Suprapubic skin (tissue), 4 donors: Measurements from ENCODE around the gene LY6G5C. TPM values are rescaled to one million over a fixed set of nuclear protein-coding genes. Genes with fewer than 3 reads are reported as not detected.
"Not testable (repeated sequence)": the region's sequence is repeated elsewhere in the genome, so short reads cannot be mapped to it uniquely, and the experiment has no call there.

Experiments
- DNase-seq, 2 donors: peaks; one replicate each; pipeline ENCODE4 v3.0.0-alpha.2; 2019; ENCODE audit warnings: low spot score in 2 of 2
- H3K27ac ChIP-seq: fragments of 200-600 bp; sonication (generic); one replicate; pipeline ENCODE4 v1.5.1; 2019
- H3K27me3 ChIP-seq: fragments of 200-600 bp; sonication (generic); one replicate; pipeline ENCODE4 v1.5.1; 2019
- H3K36me3 ChIP-seq: fragments of 200-600 bp; sonication (generic); one replicate; pipeline ENCODE4 v1.5.1; 2019
- H3K4me1 ChIP-seq: fragments of 200-600 bp; sonication (generic); one replicate; pipeline ENCODE4 v1.5.1; 2019
- H3K4me3 ChIP-seq: fragments of 200-600 bp; sonication (generic); one replicate; pipeline ENCODE4 v1.5.1; 2019; ENCODE audit warnings: mild to moderate bottlenecking
- H3K9me3 ChIP-seq: fragments of 200-600 bp; sonication (generic); one replicate; pipeline ENCODE4 v1.5.1; 2019
- EP300 ChIP-seq: sonication (generic); formaldehyde crosslinking; IDR thresholded peaks from one replicate; pipeline ENCODE4 v1.6.1; 2017; ENCODE audit warnings: antibody characterized with exemption
- POLR2A ChIP-seq, 2 donors: fragments of 450-650 bp; IDR thresholded peaks; one replicate each; pipeline ENCODE4 v1.6.1; 2017; ENCODE audit warnings: antibody characterized with exemption in 2 of 2, mild to moderate bottlenecking in 2 of 2, moderate library complexity in 2 of 2
- POLR2AphosphoS5 ChIP-seq, 3 donors: sonication (generic); formaldehyde crosslinking; IDR thresholded peaks; one replicate each; pipeline ENCODE4 v1.6.1; 2017; ENCODE audit warnings: antibody characterized with exemption in 3 of 3
- WGBS: methylation state at CpG from one replicate; pipeline ENCODE4 v1.1.5; 2018; 5-methylcytosine and 5-hydroxymethylcytosine counted together
- total RNA-seq, 4 donors: library from RNA; depleted of rRNA; stranded (reverse); fragments of >200 nt; gene quantifications; one replicate each; pipeline ENCODE4 v1.1.0, GENCODE V29; 2016
- TF ChIP-seq, protein P1 (sequence below), 2 donors: fragments of 200-600 bp in 1 of 2; fragments of 450-650 bp in 1 of 2; sonication (generic) in 1 of 2; IDR thresholded peaks; one replicate each; pipeline ENCODE4 v1.5.1; 2016 to 2019; ENCODE audit warnings: antibody characterized with exemption in 2 of 2, mild to moderate bottlenecking in 1 of 2, moderate library complexity in 1 of 2

The LY6G5C gene
- total RNA-seq, 4 donors from 2014 or later = 0.73 to 5.1 TPM; not detected in 2

- peak overlapping the region; percentile 9 for H3K27ac ChIP-seq
- no peak overlapping the region for H3K4me3 ChIP-seq
- TF ChIP-seq, protein P1, sequence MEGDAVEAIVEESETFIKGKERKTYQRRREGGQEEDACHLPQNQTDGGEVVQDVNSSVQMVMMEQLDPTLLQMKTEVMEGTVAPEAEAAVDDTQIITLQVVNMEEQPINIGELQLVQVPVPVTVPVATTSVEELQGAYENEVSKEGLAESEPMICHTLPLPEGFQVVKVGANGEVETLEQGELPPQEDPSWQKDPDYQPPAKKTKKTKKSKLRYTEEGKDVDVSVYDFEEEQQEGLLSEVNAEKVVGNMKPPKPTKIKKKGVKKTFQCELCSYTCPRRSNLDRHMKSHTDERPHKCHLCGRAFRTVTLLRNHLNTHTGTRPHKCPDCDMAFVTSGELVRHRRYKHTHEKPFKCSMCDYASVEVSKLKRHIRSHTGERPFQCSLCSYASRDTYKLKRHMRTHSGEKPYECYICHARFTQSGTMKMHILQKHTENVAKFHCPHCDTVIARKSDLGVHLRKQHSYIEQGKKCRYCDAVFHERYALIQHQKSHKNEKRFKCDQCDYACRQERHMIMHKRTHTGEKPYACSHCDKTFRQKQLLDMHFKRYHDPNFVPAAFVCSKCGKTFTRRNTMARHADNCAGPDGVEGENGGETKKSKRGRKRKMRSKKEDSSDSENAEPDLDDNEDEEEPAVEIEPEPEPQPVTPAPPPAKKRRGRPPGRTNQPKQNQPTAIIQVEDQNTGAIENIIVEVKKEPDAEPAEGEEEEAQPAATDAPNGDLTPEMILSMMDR (IDR thresholded peaks at IDR 0.05) = peak in 1 of 2 donors; percentile 44
- TF ChIP-seq POLR2A (IDR thresholded peaks at IDR 0.05) = no peak
- H3K27me3 ChIP-seq = no peaks in the 10 kb centered on the region
- no peak for DNase-seq
- no peaks in the 10 kb centered on the region for H3K9me3 ChIP-seq
- peaks cover 59% of the 10 kb centered on the region for H3K4me1 ChIP-seq
- WGBS = 66% methylated on average over 8 of the region's 8 CpGs
- H3K36me3 ChIP-seq = no peaks in the 10 kb centered on the region
These were observed 31.4 kb upstream of the LY6G5C start for GRCh38 chr6:31712296-31712695.

DNA sequence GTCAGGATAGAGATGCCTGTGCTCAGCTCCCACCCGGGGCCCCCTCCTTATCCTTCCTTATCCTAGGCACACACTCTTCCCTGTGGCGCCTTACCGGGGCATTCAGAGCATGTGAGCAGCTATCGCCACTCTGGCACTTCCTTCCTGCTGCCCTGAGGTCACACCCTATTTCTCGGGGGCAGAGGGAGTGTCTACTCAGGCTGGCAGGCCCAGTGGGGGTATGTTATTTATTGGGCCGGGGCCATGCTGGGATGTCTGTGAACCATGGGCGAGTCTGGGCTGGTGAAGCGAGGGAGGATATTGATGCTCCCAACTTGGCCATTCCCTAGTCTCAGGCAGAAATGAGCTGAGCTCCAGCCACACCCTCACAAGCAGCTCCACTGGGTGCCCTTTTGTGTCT is 30.4 kb upstream of the LY6G5C start:
- WGBS = 30% methylated on average over 8 of the region's 8 CpGs
- Histone ChIP-seq H3K36me3 (no peaks in the 10 kb centered on the region), H3K9me3 (no peaks in the 10 kb centered on the region), H3K27me3 (no peaks in the 10 kb centered on the region), H3K27ac (no peak overlapping the region), H3K4me3 (no peak overlapping the region), H3K4me1 (peaks cover 53% of the 10 kb centered on the region)
- TF ChIP-seq EP300 = no peak
- TF ChIP-seq, protein P1 (IDR thresholded peaks at IDR 0.05) = no peak
- no peak for TF ChIP-seq POLR2AphosphoS5 (IDR thresholded peaks at IDR 0.05)
- no peak for TF ChIP-seq POLR2A (IDR thresholded peaks at IDR 0.05)
- DNase-seq = no peak

DNA sequence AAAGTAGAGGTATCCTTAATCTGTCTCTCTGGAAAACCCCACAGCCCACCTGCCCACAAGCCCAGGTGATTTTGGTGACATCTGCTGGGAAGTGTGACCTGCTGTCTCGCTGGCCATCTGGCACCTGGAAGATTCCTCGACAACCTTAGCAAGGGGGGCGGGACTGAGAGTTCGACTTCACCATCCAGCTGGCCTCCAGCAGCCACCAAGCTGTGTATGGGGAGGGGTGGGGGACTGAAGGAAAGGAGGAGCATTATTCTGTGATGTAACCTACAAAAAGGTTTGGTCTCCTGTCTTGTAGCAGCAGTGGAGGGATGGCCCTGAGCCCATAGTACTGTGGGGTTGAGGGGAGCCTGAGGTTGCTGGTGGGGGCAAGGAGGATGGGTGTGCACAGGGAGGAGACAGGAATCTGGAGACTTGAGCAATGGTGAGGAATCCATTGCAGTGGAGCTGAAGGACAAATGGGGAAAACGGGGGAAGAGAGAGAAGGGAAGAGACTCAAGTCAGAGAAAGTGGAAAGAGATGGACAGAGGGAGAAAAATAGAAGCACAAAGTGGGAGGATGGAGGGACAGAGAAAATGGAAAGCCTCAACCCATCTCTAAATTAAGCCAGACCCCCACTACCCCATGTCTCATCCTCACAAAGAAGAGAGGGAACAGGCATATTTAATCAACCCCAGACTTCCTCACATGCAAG is 29.8 kb upstream of the LY6G5C start:
- WGBS = 69% methylated on average over 4 of the region's 5 CpGs
- DNase-seq = no peak
- H3K27ac ChIP-seq = no peak overlapping the region

GRCh38 chr6:31709157-31709556 is 28.3 kb upstream of the LY6G5C start:
- not testable (repeated sequence) for H3K27ac ChIP-seq, H3K9me3 ChIP-seq, H3K27me3 ChIP-seq, H3K36me3 ChIP-seq, DNase-seq, H3K4me3 ChIP-seq
- 93% methylated on average over 11 of the region's 11 CpGs for WGBS
- peaks cover 37% of the 10 kb centered on the region for H3K4me1 ChIP-seq

More for the DNA sequence above, 29.8 kb upstream of the LY6G5C start:
- Histone ChIP-seq H3K36me3 (no peaks in the 10 kb centered on the region), H3K9me3 (no peaks in the 10 kb centered on the region), H3K4me3 (no peak overlapping the region), H3K27me3 (no peaks in the 10 kb centered on the region), H3K4me1 (peaks cover 52% of the 10 kb centered on the region)
- no peak for TF ChIP-seq POLR2A (IDR thresholded peaks at IDR 0.05)
- TF ChIP-seq EP300 = no peak

DNA sequence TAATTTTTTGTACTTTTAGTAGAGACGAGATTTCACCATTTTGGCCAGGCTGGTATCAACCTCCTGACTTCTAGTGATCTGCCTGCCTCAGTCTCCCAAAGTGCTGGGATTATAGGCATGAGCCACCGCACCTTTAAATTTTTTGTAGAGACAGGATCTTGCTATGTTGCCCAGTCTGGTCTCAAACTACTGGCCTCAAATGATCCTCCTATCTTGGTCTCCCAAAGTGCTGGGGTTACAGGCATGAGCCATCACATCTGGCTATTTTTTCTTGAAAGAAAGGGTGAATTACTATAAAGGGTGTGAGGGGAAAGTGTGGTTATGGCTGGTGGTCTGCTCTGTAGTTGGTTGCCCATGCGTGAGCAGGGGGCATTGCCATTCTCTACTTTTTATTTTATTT is 27.4 kb upstream of the LY6G5C start:
- no peak overlapping the region for H3K27ac ChIP-seq
- no peak overlapping the region for H3K4me3 ChIP-seq
- H3K27me3 ChIP-seq = no peaks in the 10 kb centered on the region
- WGBS = 97% methylated on average over 3 of the region's 3 CpGs
- no peak for TF ChIP-seq POLR2A (IDR thresholded peaks at IDR 0.05)
- TF ChIP-seq, protein P1 (IDR thresholded peaks at IDR 0.05) = no peak
- H3K36me3 ChIP-seq = no peaks in the 10 kb centered on the region
- no peak for DNase-seq
- peaks cover 33% of the 10 kb centered on the region for H3K4me1 ChIP-seq
- no peaks in the 10 kb centered on the region for H3K9me3 ChIP-seq

- no peak overlapping the region for H3K27ac ChIP-seq
- WGBS = 79% methylated on average over 10 of the region's 10 CpGs
- no peaks in the 10 kb centered on the region for H3K9me3 ChIP-seq
- DNase-seq = no peak
- no peak overlapping the region for H3K4me3 ChIP-seq
- TF ChIP-seq EP300 (no peak), POLR2A (IDR thresholded peaks at IDR 0.05) (no peak), POLR2AphosphoS5 (IDR thresholded peaks at IDR 0.05) (no peak)
- TF ChIP-seq, protein P1 (IDR thresholded peaks at IDR 0.05) = no peak
- H3K4me1 ChIP-seq = peaks cover 28% of the 10 kb centered on the region
- no peaks in the 10 kb centered on the region for H3K36me3 ChIP-seq
- no peaks in the 10 kb centered on the region for H3K27me3 ChIP-seq
These were observed 26.8 kb upstream of the LY6G5C start for GRCh38 chr6:31707701-31708100.
